Measurements from ENCODE around the gene SLC22A3. TPM values are rescaled to one million over a fixed set of nuclear protein-coding genes. Genes with fewer than 3 reads are reported as not detected.
A peak's percentile ranks its signal among the peaks of the same experiment; 100 is the strongest.

The SLC22A3 gene
- total RNA-seq, 6 experiments from 2014 or later: 16.3 to 49.3 (median 32.0) TPM

- intact Hi-C loops (cut with DNase I): no loop called here
- Histone ChIP-seq H3K4me1 (peaks cover 0 to 9% (median 0%) of the 10 kb centered on the region in 4 donors), H3K4me3 (no peak overlapping the region), H3K9me3 (no peaks in the 10 kb centered on the region), H3K27ac (no peak overlapping the region), H3K36me3 (peaks cover 0 to 4% (median under 1%) of the 10 kb centered on the region in 4 donors), H3K27me3 (no peaks in the 10 kb centered on the region)
- no peak for TF ChIP-seq CTCF (IDR thresholded peaks at IDR 0.05)
- ATAC-seq (no peak), DNase-seq (no peak)
- WGBS (ENCODE audit: insufficient coverage, low coverage, low lambda C conversion rate, missing lambda C conversion rate): no CpG with 5 or more reads among the region's 1 CpG
These were observed 69.0 kb downstream of the SLC22A3 start for GRCh38 chr6:160417146-160417545.

GRCh38 chr6:160417550-160417949 lies 69.4 kb downstream of the SLC22A3 start:
- Histone ChIP-seq H3K27me3 (no peaks in the 10 kb centered on the region), H3K9me3 (no peaks in the 10 kb centered on the region), H3K27ac (no peak overlapping the region), H3K4me3 (no peak overlapping the region), H3K4me1 (peaks cover 0 to 9% (median 0%) of the 10 kb centered on the region in 4 donors), H3K36me3 (peaks cover 0 to 4% (median under 1%) of the 10 kb centered on the region in 4 donors)
- DNase-seq: no peak
- peak in 1 of 4 donors; percentile 9 for ATAC-seq
- intact Hi-C loops (cut with DNase I): no loop called here
- TF ChIP-seq CTCF (IDR thresholded peaks at IDR 0.05): no peak
- TF ChIP-seq POLR2A (IDR thresholded peaks at IDR 0.05): no peak

GRCh38 chr6:160418370-160418769 lies 70.2 kb downstream of the SLC22A3 start:
- peak in 3 of 4 donors; percentile 17 to 87 (median 29) for ATAC-seq
- H3K27me3 ChIP-seq: no peaks in the 10 kb centered on the region
- H3K4me1 ChIP-seq: peaks cover 0 to 9% (median 0%) of the 10 kb centered on the region in 4 donors
- H3K36me3 ChIP-seq: peaks cover 0 to 2% (median 0%) of the 10 kb centered on the region in 4 donors
- no peak for TF ChIP-seq CTCF (IDR thresholded peaks at IDR 0.05)
- no peak for TF ChIP-seq POLR2A (IDR thresholded peaks at IDR 0.05)
- H3K4me3 ChIP-seq: no peak overlapping the region
- no peaks in the 10 kb centered on the region for H3K9me3 ChIP-seq
- no peak for DNase-seq
- 29% methylated on average over 3 of the region's 3 CpGs for WGBS (ENCODE audit: insufficient coverage, low coverage, low lambda C conversion rate, missing lambda C conversion rate)
- H3K27ac ChIP-seq: no peak overlapping the region
- intact Hi-C loops (cut with DNase I): no loop called here

- Histone ChIP-seq H3K9me3 (no peaks in the 10 kb centered on the region), H3K36me3 (peaks cover 0 to 4% (median 0%) of the 10 kb centered on the region in 4 donors), H3K27me3 (no peaks in the 10 kb centered on the region), H3K27ac (no peak overlapping the region), H3K4me1 (peaks cover 0 to 9% (median 0%) of the 10 kb centered on the region in 4 donors), H3K4me3 (no peak overlapping the region)
- TF ChIP-seq CTCF (IDR thresholded peaks at IDR 0.05): no peak
- no peak for TF ChIP-seq POLR2A (IDR thresholded peaks at IDR 0.05)
- intact Hi-C loops (cut with DNase I): no loop called here
- 69% methylated on average over 1 of the region's 1 CpG for WGBS (ENCODE audit: insufficient coverage, low coverage, low lambda C conversion rate, missing lambda C conversion rate)
- ATAC-seq (no peak), DNase-seq (no peak)
These were observed 71.3 kb downstream of the SLC22A3 start for GRCh38 chr6:160419488-160419887.
